GM18951 (cell line): ENCODE measurements around the gene MEIS1.

Experiments
- POLR2A ChIP-seq: IDR thresholded peaks from 4 replicates; pipeline ENCODE4 v1.6.1; 2011; ENCODE audit warnings: mild to moderate bottlenecking; ENCODE audit not compliant: insufficient read length, insufficient read depth; ENCODE audit errors: extremely low read depth
- in situ Hi-C: fragments of 300-500 bp; cut with MboI; formaldehyde crosslinking; loops from one replicate; pipeline ENCODE4 v1.12.0; 2022; ENCODE audit warnings: low sequenced_read_pairs, mixed read lengths, inconsistent platforms; ENCODE audit not compliant: unreplicated experiment

Gene MEIS1

DNA sequence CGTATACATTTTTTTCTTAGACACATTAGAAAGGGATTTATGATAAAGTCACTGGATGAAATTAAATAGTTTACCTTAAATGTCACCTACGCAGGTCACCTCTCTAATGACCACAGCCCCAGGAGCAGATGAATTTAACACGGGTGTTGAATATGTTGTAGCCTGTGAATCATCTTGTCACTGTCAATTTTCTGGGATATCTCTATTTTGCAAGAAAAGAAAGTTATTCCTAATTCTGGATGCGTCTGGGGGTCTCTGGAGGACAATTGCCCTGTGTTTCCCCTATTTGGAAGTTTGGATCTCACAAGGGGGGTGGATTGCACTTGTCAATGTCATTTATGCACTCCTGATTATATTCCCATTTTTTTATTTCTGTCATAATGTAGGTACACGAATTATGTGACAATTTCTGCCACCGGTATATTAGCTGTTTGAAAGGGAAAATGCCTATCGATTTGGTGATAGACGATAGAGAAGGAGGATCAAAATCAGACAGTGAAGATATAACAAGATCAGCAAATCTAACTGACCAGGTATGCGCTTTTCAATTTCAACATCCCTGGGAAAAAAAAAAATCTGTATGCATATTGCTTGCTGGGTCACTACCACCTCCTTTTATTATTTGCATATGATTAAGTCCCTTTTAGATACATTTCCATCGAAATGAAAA, 7.7 kb downstream of the MEIS1 start:
- in situ Hi-C loops = loop anchor here (25.0 kb wide), 1 partner anchor 145 kb away; no protein-coding TSS in a partner anchor
- no peak for TF ChIP-seq POLR2A

DNA sequence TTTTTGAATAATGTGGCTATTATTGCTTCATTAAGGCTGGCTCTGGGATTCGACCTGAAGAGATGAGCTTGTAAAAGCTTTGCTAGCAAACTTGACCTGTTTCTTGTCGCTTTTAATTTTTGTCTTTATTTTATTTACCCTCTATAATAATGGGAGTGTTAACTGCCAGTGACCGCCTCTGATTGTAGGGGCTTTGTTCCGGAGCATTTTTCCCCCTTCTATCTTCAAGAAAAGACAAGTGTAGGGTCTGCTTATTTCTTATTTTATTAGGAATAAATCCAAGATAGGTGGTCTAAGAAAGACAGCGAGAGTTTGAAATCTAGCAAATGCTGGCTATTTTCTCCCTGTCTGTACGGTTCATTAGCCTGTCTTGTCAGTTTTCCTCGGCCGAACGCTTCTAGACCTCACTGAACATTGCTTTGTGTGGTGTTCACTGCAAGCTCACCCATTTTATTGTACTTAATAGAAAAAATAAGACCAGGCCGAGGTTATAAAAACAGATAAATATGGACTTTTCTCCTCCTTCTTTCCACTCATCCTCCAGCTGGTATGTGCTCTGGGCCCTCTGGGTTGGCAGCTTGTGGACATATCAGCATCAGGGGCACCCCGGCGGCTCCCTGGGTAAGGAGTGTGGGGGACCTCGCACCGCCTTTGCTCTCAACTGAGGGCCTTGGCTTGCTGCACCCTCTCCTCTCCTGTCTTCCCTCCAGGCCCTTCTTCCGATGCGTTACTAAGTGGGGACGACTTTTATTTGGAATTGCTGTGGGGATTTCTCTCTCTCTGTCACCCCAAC, 8.5 kb downstream of the MEIS1 start:
- no peak for TF ChIP-seq POLR2A
- in situ Hi-C loops = loop anchor here (25.0 kb wide), 1 partner anchor 144 kb away; no protein-coding TSS in a partner anchor

DNA sequence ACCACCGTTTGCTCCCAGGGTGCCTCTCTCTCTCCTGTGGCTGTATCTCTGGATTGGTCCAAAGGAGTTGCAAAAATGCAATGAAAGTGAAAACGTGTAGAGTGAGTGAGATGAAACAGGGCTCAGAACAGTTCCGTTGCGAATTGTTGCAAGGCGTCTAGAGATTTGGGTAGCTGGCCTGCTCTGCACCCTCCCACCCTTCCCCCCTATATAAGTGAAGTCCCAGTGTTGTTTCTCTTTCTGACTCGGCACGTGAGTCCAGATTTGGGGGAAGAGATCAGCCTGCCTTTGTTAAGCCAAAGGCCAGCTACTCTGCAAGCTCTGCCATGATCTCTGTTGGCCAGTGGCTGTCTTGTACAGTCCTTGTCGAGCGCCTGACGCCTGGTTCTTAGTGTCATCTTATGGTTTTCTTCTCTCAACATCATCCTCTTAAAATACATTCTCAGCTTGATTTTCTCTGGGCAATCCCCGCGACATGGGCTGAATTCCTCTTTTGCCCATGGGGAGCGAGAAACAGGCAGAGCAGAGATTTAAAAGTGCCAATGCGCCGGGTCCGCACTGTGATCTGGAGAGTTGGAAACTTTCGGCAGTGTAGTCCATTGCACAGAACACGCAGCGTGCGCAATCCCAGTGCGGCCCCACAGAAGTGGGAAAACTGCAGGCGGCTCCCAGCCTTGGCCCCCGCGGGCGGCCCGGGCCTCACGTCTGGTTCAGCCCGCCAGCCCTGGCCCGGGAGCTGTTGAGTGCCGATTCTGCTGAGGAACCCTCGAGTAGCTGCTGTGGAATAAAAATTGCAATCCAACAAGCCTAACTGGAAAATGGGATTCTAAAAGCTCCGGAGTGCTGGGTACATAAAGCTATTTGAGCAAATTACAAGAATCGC, 9.3 kb downstream of the MEIS1 start:
- in situ Hi-C loops = loop anchor here (25.0 kb wide), 1 partner anchor 143 kb away; no protein-coding TSS in a partner anchor
- TF ChIP-seq POLR2A = no peak

DNA sequence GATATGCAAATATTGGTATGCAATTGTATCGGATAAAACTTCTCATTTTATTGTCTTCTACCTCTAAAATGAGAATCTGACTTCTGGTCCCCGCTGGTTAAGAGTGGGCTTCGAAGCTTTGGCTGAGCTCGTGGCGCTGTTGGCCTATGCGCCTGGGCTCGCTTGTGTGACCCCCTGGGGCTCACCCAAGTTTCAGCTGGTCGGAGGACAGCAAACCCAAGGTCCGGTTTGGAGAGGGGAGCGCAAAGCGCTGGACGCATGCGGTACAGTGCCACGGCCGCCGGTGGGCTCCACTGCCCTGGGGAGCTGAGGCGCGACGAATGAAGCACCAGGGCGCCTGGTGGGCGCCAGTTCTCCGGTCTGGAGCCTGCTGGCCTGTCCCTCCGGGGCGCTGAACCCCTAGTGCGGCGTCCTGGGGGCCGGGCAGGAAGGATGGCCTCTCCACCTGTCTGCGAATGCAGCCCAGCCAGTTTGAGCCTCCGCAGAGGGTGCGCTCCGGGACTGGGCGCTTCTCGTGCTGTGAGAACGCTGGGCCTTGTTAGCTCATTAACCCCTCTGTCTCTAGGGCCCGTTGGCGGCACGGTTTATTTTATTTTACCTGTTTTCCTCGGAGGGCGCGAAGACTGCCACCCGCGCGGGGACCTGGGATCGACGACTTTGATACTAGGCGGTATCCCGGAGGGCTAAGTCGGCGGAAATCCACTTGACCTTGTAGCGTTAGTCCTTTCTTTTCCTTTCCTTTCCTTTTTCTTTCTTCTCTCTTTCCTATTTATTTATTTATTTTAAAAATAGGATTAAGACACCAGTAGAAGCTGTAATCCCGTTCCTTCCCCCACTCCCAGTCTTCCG, 10.4 kb downstream of the MEIS1 start:
- in situ Hi-C loops = loop anchor here (25.0 kb wide), 1 partner anchor 142 kb away; no protein-coding TSS in a partner anchor

DNA sequence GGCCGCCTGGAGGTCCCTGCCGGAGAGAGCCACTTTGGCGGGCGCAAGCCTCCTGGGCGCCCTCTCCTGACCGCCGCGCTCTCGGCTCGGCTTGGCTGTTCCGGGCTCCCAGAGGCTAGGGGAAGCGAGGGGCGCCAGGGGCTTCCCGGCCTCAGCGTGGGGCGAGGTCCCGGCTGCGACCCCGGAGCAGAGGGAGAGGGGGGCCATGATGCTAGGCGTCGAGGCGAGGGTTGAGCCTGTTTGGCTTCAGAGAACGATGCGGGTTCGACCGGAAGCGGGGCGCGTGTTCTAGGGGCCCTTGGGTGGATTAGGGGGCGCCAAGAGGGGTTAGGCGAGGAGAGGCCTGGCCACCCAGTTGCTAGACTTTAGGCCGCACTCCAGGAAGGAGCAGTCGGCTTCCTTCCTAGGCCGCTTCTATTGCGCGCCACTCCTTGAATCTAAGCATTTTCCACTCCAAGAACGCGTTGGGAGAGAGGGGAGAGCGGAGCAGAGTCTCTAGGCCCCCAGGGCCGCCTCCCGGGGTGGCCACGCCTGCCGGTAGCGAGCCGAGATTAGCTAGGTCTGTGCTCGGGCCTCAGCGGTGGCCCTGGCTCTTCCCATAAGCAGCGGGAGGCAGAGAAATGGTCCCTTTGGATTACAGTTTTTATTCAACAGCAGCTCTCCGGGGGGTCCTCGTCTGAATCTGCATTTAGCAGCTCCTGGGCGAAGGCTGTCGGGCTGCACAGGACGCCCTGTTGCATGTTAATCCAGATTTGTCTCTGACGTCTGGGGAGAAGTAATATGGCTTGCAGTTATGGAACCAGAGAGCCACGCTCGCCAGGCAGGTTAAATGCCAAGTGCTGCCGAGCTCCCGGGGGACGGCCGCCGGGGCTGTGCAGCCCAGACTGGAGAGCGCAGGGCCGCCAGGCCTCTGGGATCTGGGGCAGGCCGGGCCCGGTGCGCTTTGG, 11.3 kb downstream of the MEIS1 start:
- in situ Hi-C loops = loop anchor here (25.0 kb wide), 1 partner anchor 141 kb away; no protein-coding TSS in a partner anchor

More for the DNA sequence above, 10.4 kb downstream of the MEIS1 start:
- no peak for TF ChIP-seq POLR2A

DNA sequence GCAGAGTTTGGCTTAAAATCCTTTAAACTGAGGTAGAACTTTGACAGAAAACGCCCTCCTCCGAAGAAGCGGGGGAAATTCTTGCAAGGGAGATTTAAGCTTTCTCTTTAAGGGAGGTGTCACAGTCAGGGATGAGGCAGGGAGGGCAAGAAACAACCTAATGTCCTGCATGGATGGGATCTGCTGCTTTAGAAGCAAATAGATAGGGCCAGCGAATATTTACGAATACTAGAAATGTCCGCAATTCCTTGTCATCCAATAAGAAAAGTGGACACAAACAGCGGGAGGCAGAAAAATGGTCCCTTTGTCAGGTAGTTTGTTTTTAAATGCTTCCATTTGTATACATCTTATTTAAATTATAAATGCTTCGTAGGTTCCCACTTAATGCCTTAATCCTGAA, 12.0 kb downstream of the MEIS1 start:
- in situ Hi-C loops = loop anchor here (25.0 kb wide), 1 partner anchor 140 kb away; no protein-coding TSS in a partner anchor
- no peak for TF ChIP-seq POLR2A

More for the DNA sequence above, 11.3 kb downstream of the MEIS1 start:
- no peak for TF ChIP-seq POLR2A

DNA sequence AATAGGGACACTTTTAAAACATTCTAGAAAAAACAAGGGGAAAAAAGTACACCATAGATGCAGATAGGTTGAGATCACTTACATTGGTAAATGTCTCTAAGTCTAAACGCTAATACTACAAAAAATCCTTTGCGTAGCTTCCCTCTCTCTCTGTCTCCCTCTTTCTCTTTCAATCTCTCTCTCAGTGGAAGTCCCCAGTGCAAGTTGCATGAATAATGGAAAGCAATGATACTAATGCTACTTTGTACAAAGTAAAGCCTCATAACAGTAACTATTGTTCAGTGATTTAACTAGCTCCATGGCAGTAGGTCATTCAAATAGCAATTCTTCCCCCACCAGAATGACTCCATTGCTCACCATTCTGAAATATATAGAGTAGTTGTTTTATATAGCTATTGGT, 12.8 kb downstream of the MEIS1 start:
- in situ Hi-C loops = loop anchor here (25.0 kb wide), 1 partner anchor 140 kb away; no protein-coding TSS in a partner anchor
- no peak for TF ChIP-seq POLR2A

DNA sequence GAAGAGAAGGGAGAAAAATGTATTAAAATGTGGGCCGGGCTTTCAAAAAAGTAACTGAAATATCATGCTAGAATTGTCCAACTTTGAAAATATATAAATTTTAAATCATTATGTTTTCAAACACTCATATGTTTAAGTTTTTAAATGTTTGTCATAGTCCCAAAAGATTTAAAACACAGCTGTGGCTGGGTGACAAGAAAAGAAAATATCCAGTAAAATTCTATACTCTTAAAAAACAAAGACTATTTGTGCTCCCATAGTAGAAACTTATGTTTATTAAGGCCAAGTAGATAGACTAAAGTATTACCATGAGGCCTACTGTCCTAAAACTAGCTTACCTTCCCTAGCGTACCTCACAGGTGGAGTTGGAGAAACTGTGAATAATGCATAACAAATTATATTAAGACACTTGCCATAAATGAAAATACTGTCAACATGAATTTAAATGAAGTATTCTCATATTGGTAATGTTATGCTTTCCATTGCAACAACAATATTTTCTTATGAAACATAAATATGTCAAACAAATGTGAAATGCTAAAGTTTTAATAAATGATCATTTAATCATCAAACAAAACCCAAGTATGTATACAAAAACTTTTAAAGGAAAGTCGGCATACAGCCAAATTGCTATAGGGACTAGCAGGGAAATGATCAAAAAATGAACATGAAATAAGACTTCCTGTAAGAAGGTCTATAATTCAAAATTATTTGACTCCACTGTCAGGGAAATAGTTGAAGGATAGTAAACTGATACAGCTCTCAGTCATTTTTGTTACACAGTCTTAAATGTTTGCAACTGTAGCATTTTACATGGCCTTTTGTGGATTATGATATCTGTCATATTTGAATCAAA, 13.4 kb downstream of the MEIS1 start:
- in situ Hi-C loops = loop anchor here (25.0 kb wide), 1 partner anchor 139 kb away; no protein-coding TSS in a partner anchor
- TF ChIP-seq POLR2A = no peak

DNA sequence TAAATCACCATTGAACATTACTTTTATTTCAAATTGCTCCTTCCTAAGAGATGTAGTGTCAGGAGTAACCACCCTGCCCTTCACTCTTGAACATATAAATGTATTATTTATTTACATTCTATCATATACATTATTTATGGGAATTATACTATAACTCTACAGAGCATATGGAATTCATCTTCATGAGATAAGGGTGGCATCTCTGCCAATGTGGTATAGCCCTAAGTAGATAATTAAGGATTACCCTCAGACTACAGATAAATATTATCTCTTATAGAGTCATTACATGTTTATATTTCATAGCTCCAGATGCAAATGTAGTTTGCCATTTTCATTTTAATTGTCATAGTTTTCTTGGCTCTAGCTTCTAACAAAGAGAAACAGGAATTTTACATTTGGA, 17.3 kb downstream of the MEIS1 start:
- in situ Hi-C loops = no loop called here

DNA sequence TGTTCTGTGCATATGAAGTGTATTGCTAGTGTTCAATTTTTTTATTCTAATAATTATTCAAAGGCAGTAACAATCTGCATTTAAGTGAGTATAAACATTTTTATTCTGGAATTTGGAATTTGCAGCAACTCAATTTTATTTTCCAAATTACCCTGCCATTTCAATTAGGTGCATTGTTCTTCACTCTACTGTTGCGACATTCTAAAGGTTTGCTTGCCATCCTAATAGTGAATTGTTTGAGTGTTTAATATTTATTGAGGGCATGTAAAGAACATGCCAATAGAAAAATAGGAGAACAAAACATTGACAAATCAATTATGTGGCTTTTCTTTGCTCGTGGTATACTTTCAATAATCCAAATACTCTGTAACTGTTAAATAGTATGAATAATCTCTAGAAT, 18.0 kb downstream of the MEIS1 start:
- in situ Hi-C loops = no loop called here
- TF ChIP-seq POLR2A = no peak

More for the DNA sequence above, 17.3 kb downstream of the MEIS1 start:
- TF ChIP-seq POLR2A = no peak
